Osteocyte (in vitro differentiated cells): ENCODE measurements around the gene CADPS2. TPM values are rescaled to one million over a fixed set of nuclear protein-coding genes. Genes with fewer than 3 reads are reported as not detected.
A peak's percentile ranks its signal among the peaks of the same experiment; 100 is the strongest.

Experiments used
- DNase-seq: peaks from one replicate; pipeline ENCODE4 v3.0.0; 2021; ENCODE audit warnings: mixed read lengths; ENCODE audit not compliant: unreplicated experiment; ENCODE audit errors: extremely low spot score
- H3K27ac Mint-ChIP-seq: one replicate; pipeline ENCODE4 v1.8.0; 2021; ENCODE audit warnings: mild to moderate bottlenecking, mixed read lengths; ENCODE audit not compliant: unreplicated experiment
- H3K27me3 Mint-ChIP-seq: one replicate; pipeline ENCODE4 v1.8.0; 2021; ENCODE audit warnings: mixed read lengths; ENCODE audit not compliant: unreplicated experiment
- H3K36me3 Mint-ChIP-seq: one replicate; pipeline ENCODE4 v1.8.0; 2021; ENCODE audit warnings: mixed read lengths; ENCODE audit not compliant: unreplicated experiment
- H3K4me1 Mint-ChIP-seq: one replicate; pipeline ENCODE4 v1.8.0; 2021; ENCODE audit warnings: mixed read lengths; ENCODE audit not compliant: unreplicated experiment
- H3K4me3 Mint-ChIP-seq: one replicate; pipeline ENCODE4 v1.8.0; 2021; ENCODE audit warnings: mild to moderate bottlenecking, moderate library complexity, mixed read lengths; ENCODE audit not compliant: unreplicated experiment
- H3K9me3 Mint-ChIP-seq: one replicate; pipeline ENCODE4 v1.8.0; 2021; ENCODE audit warnings: mixed read lengths; ENCODE audit not compliant: unreplicated experiment
- total RNA-seq: library from RNA; stranded (reverse); gene quantifications from 2 replicates; pipeline ENCODE4 v1.2.1, GENCODE V29; 2021
- TF ChIP-seq, protein P1 (sequence below): fragments of 200-600 bp; sonication (generic); IDR thresholded peaks from 2 replicates; pipeline ENCODE4 v1.5.0; 2021; ENCODE audit warnings: antibody characterized with exemption, mild to moderate bottlenecking, moderate library complexity

Gene CADPS2
- total RNA-seq, 1 donor from 2014 or later = 0.81 TPM

DNA sequence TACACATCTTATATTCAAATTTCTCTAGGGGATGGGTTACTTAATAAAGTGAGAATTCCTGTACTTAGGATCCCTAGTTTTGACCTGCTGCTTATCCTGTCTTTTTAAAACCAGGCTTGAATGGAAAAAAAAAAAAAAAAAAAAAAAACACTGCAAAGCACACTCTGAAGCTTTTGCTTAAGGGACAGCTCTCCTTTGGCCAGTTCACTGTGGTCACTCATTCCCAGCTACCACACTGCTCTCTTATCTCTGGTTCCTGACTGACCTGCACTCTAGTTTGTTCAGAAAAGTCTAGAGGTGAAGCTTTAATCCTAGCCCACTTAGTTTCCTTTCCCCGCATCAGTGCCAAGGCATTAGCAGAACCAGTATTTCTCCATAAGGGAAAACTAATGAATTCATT lies 82.4 kb downstream of the CADPS2 start:
- Mint-ChIP-seq H3K27ac (no peak overlapping the region), H3K4me3 (no peak overlapping the region), H3K36me3 (no peaks in the 10 kb centered on the region), H3K27me3 (no peaks in the 10 kb centered on the region), H3K9me3 (no peaks in the 10 kb centered on the region), H3K4me1 (no peaks in the 10 kb centered on the region)
- TF ChIP-seq, protein P1, sequence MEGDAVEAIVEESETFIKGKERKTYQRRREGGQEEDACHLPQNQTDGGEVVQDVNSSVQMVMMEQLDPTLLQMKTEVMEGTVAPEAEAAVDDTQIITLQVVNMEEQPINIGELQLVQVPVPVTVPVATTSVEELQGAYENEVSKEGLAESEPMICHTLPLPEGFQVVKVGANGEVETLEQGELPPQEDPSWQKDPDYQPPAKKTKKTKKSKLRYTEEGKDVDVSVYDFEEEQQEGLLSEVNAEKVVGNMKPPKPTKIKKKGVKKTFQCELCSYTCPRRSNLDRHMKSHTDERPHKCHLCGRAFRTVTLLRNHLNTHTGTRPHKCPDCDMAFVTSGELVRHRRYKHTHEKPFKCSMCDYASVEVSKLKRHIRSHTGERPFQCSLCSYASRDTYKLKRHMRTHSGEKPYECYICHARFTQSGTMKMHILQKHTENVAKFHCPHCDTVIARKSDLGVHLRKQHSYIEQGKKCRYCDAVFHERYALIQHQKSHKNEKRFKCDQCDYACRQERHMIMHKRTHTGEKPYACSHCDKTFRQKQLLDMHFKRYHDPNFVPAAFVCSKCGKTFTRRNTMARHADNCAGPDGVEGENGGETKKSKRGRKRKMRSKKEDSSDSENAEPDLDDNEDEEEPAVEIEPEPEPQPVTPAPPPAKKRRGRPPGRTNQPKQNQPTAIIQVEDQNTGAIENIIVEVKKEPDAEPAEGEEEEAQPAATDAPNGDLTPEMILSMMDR = no peak
- DNase-seq = no peak

DNA sequence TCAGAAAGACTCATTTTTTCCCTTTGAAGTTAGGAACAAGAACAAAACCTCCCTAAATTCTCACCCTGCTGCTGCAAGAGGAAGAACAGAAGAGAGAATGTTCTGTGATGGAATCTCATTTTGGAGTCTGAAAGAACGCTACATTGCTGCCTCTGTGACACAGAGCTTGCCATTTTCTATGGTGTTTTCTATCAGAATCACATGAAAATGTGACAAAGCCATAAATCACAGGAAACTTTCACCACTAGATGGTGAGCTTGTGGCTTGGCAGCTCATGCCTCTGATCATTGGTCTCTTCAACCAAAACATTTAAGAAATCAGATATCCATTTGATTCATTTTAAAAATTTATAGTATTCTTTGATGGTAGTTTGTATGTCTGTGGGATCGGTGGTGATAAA lies 82.9 kb downstream of the CADPS2 start:
- no peak for DNase-seq
- no peaks in the 10 kb centered on the region for H3K36me3 Mint-ChIP-seq
- no peaks in the 10 kb centered on the region for H3K9me3 Mint-ChIP-seq
- no peak overlapping the region for H3K4me3 Mint-ChIP-seq
- H3K27ac Mint-ChIP-seq = no peak overlapping the region
- no peaks in the 10 kb centered on the region for H3K27me3 Mint-ChIP-seq
- TF ChIP-seq, protein P1 = peak; percentile 53
- no peaks in the 10 kb centered on the region for H3K4me1 Mint-ChIP-seq

DNA sequence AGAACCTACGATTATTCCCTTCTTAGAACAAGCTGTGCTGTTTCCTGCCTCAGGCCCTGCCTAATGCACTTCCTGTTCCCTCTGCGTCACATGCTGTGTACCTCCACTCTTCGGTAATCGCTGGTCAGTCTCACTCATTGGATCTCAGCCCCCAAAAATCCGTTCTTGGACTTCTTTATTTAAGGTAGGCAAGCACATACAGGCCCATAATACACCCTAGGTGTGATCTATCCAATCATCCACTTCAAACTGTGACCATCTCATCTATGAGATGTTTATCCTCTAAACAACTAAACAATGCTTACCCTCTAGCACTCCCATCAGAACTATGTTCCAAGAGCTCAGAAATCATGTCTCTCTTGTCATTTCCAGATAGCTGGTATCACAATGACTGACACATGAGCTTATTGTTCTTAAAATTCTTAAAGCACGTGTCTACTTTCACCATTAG lies 83.9 kb downstream of the CADPS2 start:
- Mint-ChIP-seq H3K9me3 (no peaks in the 10 kb centered on the region), H3K4me1 (no peaks in the 10 kb centered on the region), H3K4me3 (no peak overlapping the region), H3K36me3 (no peaks in the 10 kb centered on the region), H3K27me3 (no peaks in the 10 kb centered on the region), H3K27ac (no peak overlapping the region)
- TF ChIP-seq, protein P1 = no peak
- no peak for DNase-seq

DNA sequence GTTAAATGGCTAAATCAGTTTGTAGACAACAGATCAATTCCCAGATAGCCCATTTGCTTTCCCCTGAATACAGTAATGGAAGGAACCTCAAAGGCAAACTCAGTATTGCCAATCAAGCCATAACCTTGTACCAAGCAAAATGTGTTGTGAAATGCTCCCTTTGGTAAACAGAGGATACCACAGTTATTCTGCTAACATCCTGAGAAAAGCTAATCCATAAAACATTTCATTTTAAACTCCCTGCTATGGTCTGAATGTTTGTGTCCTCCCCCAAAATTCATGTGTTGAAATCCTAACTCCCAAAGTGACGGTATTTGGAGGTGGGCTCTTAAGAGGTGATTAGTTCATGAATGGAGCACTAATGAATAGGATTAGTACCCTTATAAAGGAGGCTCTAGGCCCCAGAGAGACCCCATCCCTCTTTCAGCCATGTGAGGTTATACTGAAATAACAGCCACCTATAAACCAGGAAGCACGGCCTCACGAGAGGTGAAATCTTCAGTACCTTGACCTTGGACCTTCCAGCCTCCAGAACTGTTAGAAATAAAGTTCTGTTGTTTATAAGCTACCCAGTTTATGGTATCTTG lies 94.2 kb downstream of the CADPS2 start:
- peaks cover 5% of the 10 kb centered on the region for H3K9me3 Mint-ChIP-seq
- no peak overlapping the region for H3K4me3 Mint-ChIP-seq
- H3K36me3 Mint-ChIP-seq = no peaks in the 10 kb centered on the region
- TF ChIP-seq, protein P1 = no peak
- DNase-seq = no peak
- no peaks in the 10 kb centered on the region for H3K4me1 Mint-ChIP-seq
- no peak overlapping the region for H3K27ac Mint-ChIP-seq
- no peaks in the 10 kb centered on the region for H3K27me3 Mint-ChIP-seq

DNA sequence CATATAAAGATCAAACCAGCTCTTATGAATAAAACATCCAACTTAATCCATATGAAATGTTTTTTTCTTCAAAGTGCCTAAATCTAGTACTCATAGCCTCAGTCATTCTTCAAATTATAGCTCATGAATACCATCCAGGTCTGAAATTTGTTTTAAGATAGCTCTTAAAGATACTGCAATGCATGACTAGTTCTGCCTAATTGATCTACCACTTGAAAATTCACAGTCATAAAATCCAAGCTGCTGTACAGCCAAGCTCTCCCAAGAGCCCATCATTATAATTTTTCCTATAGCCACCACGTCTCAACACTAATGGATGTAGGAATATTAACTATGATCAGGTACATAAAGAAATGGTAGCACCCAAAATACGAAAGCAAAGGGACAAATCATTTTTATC lies 95.7 kb downstream of the CADPS2 start:
- H3K27ac Mint-ChIP-seq = no peak overlapping the region
- no peaks in the 10 kb centered on the region for H3K27me3 Mint-ChIP-seq
- no peaks in the 10 kb centered on the region for H3K4me1 Mint-ChIP-seq
- no peaks in the 10 kb centered on the region for H3K36me3 Mint-ChIP-seq
- DNase-seq = no peak
- no peak overlapping the region for H3K4me3 Mint-ChIP-seq
- TF ChIP-seq, protein P1 = no peak
- H3K9me3 Mint-ChIP-seq = no peaks in the 10 kb centered on the region
